Skeletal muscle tissue (tissue), 4 donors: ENCODE results near the gene ALOX5AP. TPM values are rescaled to one million over a fixed set of nuclear protein-coding genes. Genes with fewer than 3 reads are reported as not detected.
A peak's percentile ranks its signal among the peaks of the same experiment; 100 is the strongest.

Experiments
- H3K27ac ChIP-seq: one replicate; pipeline ENCODE4 v1.7.0; 2013; ENCODE audit warnings: mild to moderate bottlenecking, low read depth, low read length, inconsistent platforms
- H3K27me3 ChIP-seq, 3 donors: one replicate each; pipeline ENCODE4 v1.7.0; 2013; ENCODE audit warnings: low read length in 3 of 3; ENCODE audit not compliant: control insufficient read depth in 3 of 3, insufficient read depth in 3 of 3
- H3K36me3 ChIP-seq, 3 donors: one replicate each; pipeline ENCODE4 v1.7.0; 2013; ENCODE audit warnings: low read length in 3 of 3; ENCODE audit not compliant: control insufficient read depth in 3 of 3, insufficient read depth in 3 of 3
- H3K4me1 ChIP-seq, 3 donors: one replicate each; pipeline ENCODE4 v1.7.0; 2013; ENCODE audit warnings: low read length in 3 of 3, mild to moderate bottlenecking in 3 of 3; ENCODE audit not compliant: control insufficient read depth in 3 of 3, insufficient read depth in 3 of 3
- H3K4me3 ChIP-seq, 3 donors: one replicate each; pipeline ENCODE4 v1.7.0; 2013; ENCODE audit warnings: low read length in 3 of 3
- H3K9ac ChIP-seq, 3 donors: one replicate each; pipeline ENCODE4 v1.7.0; 2013; ENCODE audit warnings: low read length in 3 of 3, mild to moderate bottlenecking in 3 of 3, moderate library complexity in 2 of 3, low read depth in 1 of 3
- H3K9me3 ChIP-seq, 3 donors: one replicate each; pipeline ENCODE4 v1.7.0; 2013; ENCODE audit warnings: low read length in 3 of 3; ENCODE audit not compliant: control insufficient read depth in 3 of 3
- total RNA-seq: library from RNA; depleted of rRNA; stranded (reverse); fragments of >200 nt; gene quantifications from one replicate; pipeline ENCODE4 v1.2.3, GENCODE V29; 2014
- donor health status: Osteomylitis.

Gene ALOX5AP
- total RNA-seq, 1 donor from 2014 or later: 6.8 TPM

- Histone ChIP-seq H3K27me3 (no peaks in the 10 kb centered on the region), H3K27ac (no peak overlapping the region), H3K4me1 (peaks cover 18 to 30% (median 29%) of the 10 kb centered on the region in 3 donors), H3K9ac (peak overlapping the region in 1 of 3 donors; percentile 40), H3K4me3 (no peak overlapping the region), H3K9me3 (no peaks in the 10 kb centered on the region), H3K36me3 (no peaks in the 10 kb centered on the region)
These were observed 20.3 kb downstream of the ALOX5AP start for GRCh38 chr13:30755678-30756077.

- no peak overlapping the region for H3K27ac ChIP-seq
- H3K36me3 ChIP-seq: no peaks in the 10 kb centered on the region
- H3K4me1 ChIP-seq: peaks cover 14 to 21% (median 18%) of the 10 kb centered on the region in 3 donors
- no peaks in the 10 kb centered on the region for H3K27me3 ChIP-seq
- H3K9me3 ChIP-seq: no peaks in the 10 kb centered on the region
- H3K9ac ChIP-seq: no peak overlapping the region
- no peak overlapping the region for H3K4me3 ChIP-seq
These were observed 21.8 kb downstream of the ALOX5AP start for GRCh38 chr13:30757026-30757742.

DNA sequence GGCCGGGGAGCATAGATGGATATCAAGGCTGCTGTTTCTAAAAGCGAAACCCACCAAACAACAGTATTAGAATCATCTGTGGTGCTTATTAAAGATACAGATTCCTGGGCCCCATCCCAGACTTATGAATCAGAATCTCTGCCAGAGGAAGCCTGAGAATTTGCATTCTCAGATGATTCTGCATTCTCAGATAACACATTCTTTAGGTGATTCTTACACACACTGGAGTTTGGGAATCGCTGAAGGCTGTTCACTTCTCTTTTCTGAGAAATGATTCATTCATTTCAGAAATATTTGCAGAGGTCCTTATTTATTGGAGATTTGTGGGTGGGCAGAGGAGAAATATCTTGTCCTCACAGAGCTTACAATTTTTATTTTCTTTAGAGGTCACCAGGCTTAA, 24.4 kb downstream of the ALOX5AP start:
- Histone ChIP-seq H3K4me3 (no peak overlapping the region), H3K9ac (no peak overlapping the region), H3K4me1 (peaks cover 6 to 12% (median 8%) of the 10 kb centered on the region in 3 donors), H3K36me3 (no peaks in the 10 kb centered on the region), H3K9me3 (no peaks in the 10 kb centered on the region), H3K27me3 (no peaks in the 10 kb centered on the region), H3K27ac (no peak overlapping the region)

- H3K9ac ChIP-seq: no peak overlapping the region
- H3K4me1 ChIP-seq: no peaks in the 10 kb centered on the region
- no peak overlapping the region for H3K27ac ChIP-seq
- H3K4me3 ChIP-seq: no peak overlapping the region
- no peaks in the 10 kb centered on the region for H3K27me3 ChIP-seq
- H3K9me3 ChIP-seq: no peaks in the 10 kb centered on the region
- no peaks in the 10 kb centered on the region for H3K36me3 ChIP-seq
These were observed 27.3 kb downstream of the ALOX5AP start for GRCh38 chr13:30762643-30763042.

DNA sequence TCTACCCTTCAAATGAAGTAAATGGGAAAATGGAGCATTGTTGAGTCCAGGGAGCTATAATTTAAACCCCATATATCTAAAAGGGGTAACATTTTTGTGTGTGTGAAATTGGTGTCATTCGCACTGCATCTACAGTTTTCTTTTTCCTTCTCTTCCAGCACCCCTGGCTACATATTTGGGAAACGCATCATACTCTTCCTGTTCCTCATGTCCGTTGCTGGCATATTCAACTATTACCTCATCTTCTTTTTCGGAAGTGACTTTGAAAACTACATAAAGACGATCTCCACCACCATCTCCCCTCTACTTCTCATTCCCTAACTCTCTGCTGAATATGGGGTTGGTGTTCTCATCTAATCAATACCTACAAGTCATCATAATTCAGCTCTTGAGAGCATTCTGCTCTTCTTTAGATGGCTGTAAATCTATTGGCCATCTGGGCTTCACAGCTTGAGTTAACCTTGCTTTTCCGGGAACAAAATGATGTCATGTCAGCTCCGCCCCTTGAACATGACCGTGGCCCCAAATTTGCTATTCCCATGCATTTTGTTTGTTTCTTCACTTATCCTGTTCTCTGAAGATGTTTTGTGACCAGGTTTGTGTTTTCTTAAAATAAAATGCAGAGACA, 28.6 kb downstream of the ALOX5AP start:
- H3K27ac ChIP-seq: no peak overlapping the region
- H3K4me1 ChIP-seq: no peaks in the 10 kb centered on the region
- H3K27me3 ChIP-seq: no peaks in the 10 kb centered on the region
- H3K9me3 ChIP-seq: no peaks in the 10 kb centered on the region
- H3K4me3 ChIP-seq: no peak overlapping the region
- H3K9ac ChIP-seq: no peak overlapping the region
- H3K36me3 ChIP-seq: no peaks in the 10 kb centered on the region

- Histone ChIP-seq H3K36me3 (no peaks in the 10 kb centered on the region), H3K4me3 (no peak overlapping the region), H3K4me1 (no peaks in the 10 kb centered on the region), H3K27me3 (no peaks in the 10 kb centered on the region), H3K9me3 (no peaks in the 10 kb centered on the region), H3K9ac (no peak overlapping the region), H3K27ac (no peak overlapping the region)
These were observed 30.9 kb downstream of the ALOX5AP start for GRCh38 chr13:30766231-30766630.

GRCh38 chr13:30770929-30771328, 35.6 kb downstream of the ALOX5AP start:
- no peaks in the 10 kb centered on the region for H3K4me1 ChIP-seq
- no peak overlapping the region for H3K4me3 ChIP-seq
- no peak overlapping the region for H3K9ac ChIP-seq
- no peaks in the 10 kb centered on the region for H3K9me3 ChIP-seq
- H3K27me3 ChIP-seq: no peaks in the 10 kb centered on the region
- H3K36me3 ChIP-seq: no peaks in the 10 kb centered on the region
- no peak overlapping the region for H3K27ac ChIP-seq

DNA sequence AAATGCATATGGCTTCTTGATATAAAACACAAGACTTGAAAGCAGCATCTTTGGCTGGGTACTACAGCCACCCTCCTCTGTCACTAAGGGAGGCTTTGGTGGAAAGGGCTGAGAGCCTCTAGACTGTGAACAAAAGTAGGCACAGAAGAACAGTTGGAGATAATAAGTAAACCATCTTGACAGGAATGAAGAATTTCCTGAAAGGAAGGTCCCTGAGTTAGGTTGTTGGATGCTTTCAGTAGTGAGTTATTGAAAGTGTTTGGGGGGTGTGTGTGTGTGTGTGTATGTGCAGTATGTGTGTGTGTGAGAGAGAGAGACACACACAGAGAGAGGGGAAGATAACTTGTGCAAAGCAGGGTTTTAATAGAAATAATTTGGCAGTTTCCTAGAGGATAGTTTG, 38.2 kb downstream of the ALOX5AP start:
- no peaks in the 10 kb centered on the region for H3K4me1 ChIP-seq
- no peaks in the 10 kb centered on the region for H3K36me3 ChIP-seq
- no peak overlapping the region for H3K4me3 ChIP-seq
- H3K9me3 ChIP-seq: no peaks in the 10 kb centered on the region
- H3K27me3 ChIP-seq: no peaks in the 10 kb centered on the region
- no peak overlapping the region for H3K27ac ChIP-seq
- H3K9ac ChIP-seq: no peak overlapping the region

DNA sequence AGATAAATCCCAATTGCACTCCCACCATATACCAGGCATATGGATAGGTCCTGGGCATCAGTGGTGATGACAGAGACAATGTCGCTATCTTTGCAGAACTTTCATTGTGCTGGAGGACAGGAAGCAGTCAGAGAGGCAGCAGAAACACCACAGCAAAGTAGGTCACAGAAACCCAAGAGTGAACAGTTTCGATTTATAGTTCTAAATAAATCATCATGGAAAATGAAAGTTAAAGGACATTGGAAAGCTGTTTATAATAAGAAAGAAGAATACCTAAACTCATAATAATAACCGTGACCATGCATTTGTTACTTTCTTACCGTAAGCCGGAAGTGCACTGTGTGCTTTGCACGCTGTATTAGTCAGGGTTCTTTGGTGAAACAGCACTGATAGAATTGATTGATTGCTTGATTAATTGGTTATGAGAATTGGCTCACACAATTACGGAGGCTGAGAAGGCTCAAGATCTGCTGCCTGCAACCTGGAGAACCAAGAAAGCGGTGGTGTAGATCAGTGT, 38.9 kb downstream of the ALOX5AP start:
- no peak overlapping the region for H3K9ac ChIP-seq
- H3K4me3 ChIP-seq: no peak overlapping the region
- no peaks in the 10 kb centered on the region for H3K27me3 ChIP-seq
- no peaks in the 10 kb centered on the region for H3K4me1 ChIP-seq
- H3K27ac ChIP-seq: no peak overlapping the region
- H3K36me3 ChIP-seq: no peaks in the 10 kb centered on the region
- no peaks in the 10 kb centered on the region for H3K9me3 ChIP-seq

- Histone ChIP-seq H3K9ac (no peak overlapping the region), H3K27me3 (no peaks in the 10 kb centered on the region), H3K4me1 (no peaks in the 10 kb centered on the region), H3K36me3 (no peaks in the 10 kb centered on the region), H3K4me3 (no peak overlapping the region), H3K9me3 (no peaks in the 10 kb centered on the region), H3K27ac (no peak overlapping the region)
These were observed 41.3 kb downstream of the ALOX5AP start for GRCh38 chr13:30776661-30777060.
